ENCODE data around the gene DPP7. TPM values are rescaled to one million over a fixed set of nuclear protein-coding genes. Genes with fewer than 3 reads are reported as not detected.

The DPP7 gene
- total RNA-seq, 1 donor from 2014 or later = 137 TPM

- DNase-seq (ENCODE audit: low read depth) = no peak
- Histone ChIP-seq H3K27me3 (ENCODE audit: control insufficient read depth, insufficient read depth, low read length) (peaks cover 60% of the 10 kb centered on the region), H3K4me3 (ENCODE audit: low read depth, low read length) (no peak overlapping the region), H3K36me3 (ENCODE audit: control insufficient read depth, insufficient read depth, low read length) (no peaks in the 10 kb centered on the region)
- TF ChIP-seq CTCF (IDR thresholded peaks at IDR 0.05; ENCODE audit: insufficient read depth, low read length, poor library complexity, severe bottlenecking) = no peak
Measured at GRCh38 chr9:137145731-137146526, 31.4 kb upstream of the DPP7 start.

- DNase-seq (ENCODE audit: low read depth) = no peak
- Histone ChIP-seq H3K4me3 (ENCODE audit: low read depth, low read length) (no peak overlapping the region), H3K36me3 (ENCODE audit: control insufficient read depth, insufficient read depth, low read length) (no peaks in the 10 kb centered on the region), H3K27me3 (ENCODE audit: control insufficient read depth, insufficient read depth, low read length) (peaks cover 76% of the 10 kb centered on the region)
- no peak for TF ChIP-seq CTCF (IDR thresholded peaks at IDR 0.05; ENCODE audit: insufficient read depth, low read length, poor library complexity, severe bottlenecking)
Measured at GRCh38 chr9:137143459-137143858, 28.9 kb upstream of the DPP7 start.

- H3K4me3 ChIP-seq (ENCODE audit: low read depth, low read length) = no peak overlapping the region
- DNase-seq (ENCODE audit: low read depth) = no peak
- TF ChIP-seq CTCF (IDR thresholded peaks at IDR 0.05; ENCODE audit: insufficient read depth, low read length, poor library complexity, severe bottlenecking) = no peak
- H3K36me3 ChIP-seq (ENCODE audit: control insufficient read depth, insufficient read depth, low read length) = no peaks in the 10 kb centered on the region
- H3K27me3 ChIP-seq (ENCODE audit: control insufficient read depth, insufficient read depth, low read length) = peaks cover 77% of the 10 kb centered on the region
Measured at GRCh38 chr9:137141976-137142936, 27.7 kb upstream of the DPP7 start.

GRCh38 chr9:137141050-137141810, 26.7 kb upstream of the DPP7 start:
- no peak overlapping the region for H3K4me3 ChIP-seq (ENCODE audit: low read depth, low read length)
- TF ChIP-seq CTCF (IDR thresholded peaks at IDR 0.05; ENCODE audit: insufficient read depth, low read length, poor library complexity, severe bottlenecking) = no peak
- no peaks in the 10 kb centered on the region for H3K36me3 ChIP-seq (ENCODE audit: control insufficient read depth, insufficient read depth, low read length)
- H3K27me3 ChIP-seq (ENCODE audit: control insufficient read depth, insufficient read depth, low read length) = peaks cover 79% of the 10 kb centered on the region
- no peak for DNase-seq (ENCODE audit: low read depth)

DNA sequence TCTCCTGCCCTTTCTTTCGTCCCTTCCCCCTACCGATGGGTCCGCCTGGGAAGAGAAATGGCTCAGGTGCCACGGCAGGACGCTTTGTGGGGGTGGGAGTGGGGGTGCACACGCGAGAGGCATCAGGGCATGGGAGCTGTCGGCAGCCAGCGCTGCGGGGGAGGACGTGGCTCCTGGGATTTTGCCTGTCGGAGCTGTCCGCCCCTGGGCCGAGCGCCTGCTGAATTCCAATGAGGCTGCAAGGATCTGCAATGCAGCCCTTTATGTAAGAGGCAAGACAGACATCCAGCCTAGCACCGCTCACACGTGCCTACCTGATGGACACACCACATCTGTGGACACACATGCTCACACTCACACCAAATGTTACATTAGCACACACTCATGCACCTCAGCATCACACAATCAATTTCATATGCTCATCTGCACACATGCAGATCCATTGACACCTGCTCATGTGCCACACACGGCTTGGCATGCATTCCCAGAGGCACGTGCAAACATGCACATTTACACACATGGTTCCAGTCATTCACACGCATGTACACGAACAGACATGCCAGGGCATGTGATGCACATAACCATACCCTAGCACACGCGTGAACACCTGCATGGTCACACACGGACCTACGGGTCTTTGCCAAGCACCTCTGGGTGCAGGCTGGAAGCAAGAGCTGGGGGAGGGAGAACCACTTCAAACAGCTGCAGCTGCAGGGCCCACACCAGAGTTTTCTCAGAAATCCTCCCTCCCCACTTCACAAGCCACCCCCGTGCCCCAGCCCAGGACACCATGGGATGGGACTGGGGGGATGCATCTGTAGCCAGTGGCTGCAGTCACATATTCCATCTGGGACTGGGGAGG, 25.8 kb upstream of the DPP7 start:
- Histone ChIP-seq H3K36me3 (ENCODE audit: control insufficient read depth, insufficient read depth, low read length) (no peaks in the 10 kb centered on the region), H3K4me3 (ENCODE audit: low read depth, low read length) (no peak overlapping the region), H3K27me3 (ENCODE audit: control insufficient read depth, insufficient read depth, low read length) (peaks cover 79% of the 10 kb centered on the region)
- no peak for TF ChIP-seq CTCF (IDR thresholded peaks at IDR 0.05; ENCODE audit: insufficient read depth, low read length, poor library complexity, severe bottlenecking)
- DNase-seq (ENCODE audit: low read depth) = no peak

All from kidney epithelial cell (primary cell).